SW 1271 (cell line): Measurements from ENCODE around the gene PCK1.

Source experiments
- DNase-seq, 2 experiments: peaks; one replicate each; lab custom pipeline; 2025; lab: John Stamatoyannopoulos, UW

Gene PCK1

GRCh38 chr20:57577679-57578475, 17.0 kb downstream of the PCK1 start:
- DNase-seq: no peak

- DNase-seq: no peak
Measured at GRCh38 chr20:57578476-57579165, 17.7 kb downstream of the PCK1 start.

DNA sequence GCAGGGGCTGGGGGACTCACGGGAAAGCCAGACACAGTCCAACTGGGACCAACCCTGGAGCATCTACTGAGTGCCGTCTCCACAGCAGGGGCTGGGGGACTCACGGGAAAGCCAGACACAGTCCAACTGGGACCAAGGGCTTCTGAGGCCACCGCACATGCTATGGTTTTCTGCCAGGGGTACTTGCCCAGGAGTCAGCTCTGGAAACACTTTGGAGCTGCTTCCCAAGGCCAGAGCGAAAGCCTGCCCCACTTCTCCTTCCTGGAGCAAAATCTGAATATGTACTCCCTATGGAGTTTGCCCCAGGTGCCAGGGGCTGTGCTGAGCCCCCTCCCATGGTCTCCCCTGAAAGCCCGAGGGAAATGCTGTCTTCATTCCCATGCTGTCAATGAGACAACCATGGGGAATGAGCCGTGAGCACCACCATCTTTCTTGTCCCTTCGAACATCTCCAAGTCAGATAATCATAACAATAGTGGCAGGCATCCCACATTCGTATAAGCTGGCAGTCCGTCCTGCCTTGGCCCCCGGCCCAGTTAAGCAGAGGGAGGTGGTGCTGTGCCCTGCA, 18.5 kb downstream of the PCK1 start:
- DNase-seq: no peak

GRCh38 chr20:57579898-57580447, 19.1 kb downstream of the PCK1 start:
- no peak for DNase-seq

- no peak for DNase-seq
Measured at GRCh38 chr20:57580478-57581201, 19.7 kb downstream of the PCK1 start.

GRCh38 chr20:57581202-57582028, 20.5 kb downstream of the PCK1 start:
- DNase-seq: no peak

DNA sequence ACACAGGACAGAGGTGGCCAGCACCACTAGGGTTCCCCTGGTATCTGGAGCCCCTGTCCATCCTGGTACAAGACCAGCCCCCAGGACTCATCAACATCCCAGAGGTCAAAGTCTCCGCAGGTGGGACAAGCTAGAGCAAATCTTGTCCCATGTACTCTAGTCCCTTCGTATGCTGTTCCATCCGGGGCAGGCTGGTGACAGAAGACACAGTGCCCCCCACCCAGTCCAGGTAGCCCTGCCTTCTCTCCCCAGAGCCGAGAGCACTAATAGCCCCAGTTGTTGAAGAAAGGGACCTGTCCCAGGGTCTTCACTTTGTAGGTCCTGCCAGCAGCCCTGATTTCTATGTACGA, 21.1 kb downstream of the PCK1 start:
- DNase-seq: no peak

DNA sequence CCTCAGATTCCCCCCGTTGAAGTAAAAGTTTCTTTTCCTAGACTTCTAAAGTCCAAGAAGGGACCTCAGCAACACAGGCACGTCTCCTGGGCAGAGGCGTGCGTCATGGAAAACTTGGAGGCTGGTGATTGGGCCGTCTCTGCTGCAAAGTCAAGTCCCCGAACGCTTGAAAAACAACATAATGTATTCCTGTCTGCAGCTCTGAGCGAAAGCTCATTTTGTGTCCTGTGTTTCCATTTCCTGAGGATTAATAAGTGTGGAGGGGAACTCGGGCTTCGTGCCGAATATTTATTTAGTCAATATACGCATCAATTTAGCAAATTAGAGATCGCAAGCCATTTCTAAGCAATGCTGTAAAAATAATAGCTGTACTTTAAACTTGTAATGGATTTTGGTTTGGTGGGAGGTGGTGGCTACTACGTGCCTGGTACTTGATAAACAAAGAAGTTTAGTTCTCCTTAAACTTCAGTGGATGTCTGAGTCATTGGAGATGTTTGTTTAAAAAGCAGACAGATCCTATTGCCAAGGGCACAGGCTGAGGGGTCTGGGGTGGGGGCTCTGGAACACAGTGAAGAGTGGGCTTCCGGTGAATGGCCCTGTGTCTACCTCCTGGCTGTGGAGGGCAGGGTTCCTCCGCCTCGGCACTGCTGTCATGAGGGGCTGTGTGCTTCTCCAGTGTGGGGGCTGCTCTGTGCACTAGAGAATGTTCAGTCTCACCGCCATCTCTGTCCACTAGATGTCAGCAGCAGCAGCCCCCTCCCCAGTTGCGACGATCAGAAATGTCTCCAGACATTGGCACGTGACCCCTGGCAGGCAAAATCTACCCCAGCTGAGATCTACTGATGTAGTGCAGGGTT, 21.8 kb downstream of the PCK1 start:
- DNase-seq: no peak

- no peak for DNase-seq
Measured at GRCh38 chr20:57583289-57584257, 22.7 kb downstream of the PCK1 start.

DNA sequence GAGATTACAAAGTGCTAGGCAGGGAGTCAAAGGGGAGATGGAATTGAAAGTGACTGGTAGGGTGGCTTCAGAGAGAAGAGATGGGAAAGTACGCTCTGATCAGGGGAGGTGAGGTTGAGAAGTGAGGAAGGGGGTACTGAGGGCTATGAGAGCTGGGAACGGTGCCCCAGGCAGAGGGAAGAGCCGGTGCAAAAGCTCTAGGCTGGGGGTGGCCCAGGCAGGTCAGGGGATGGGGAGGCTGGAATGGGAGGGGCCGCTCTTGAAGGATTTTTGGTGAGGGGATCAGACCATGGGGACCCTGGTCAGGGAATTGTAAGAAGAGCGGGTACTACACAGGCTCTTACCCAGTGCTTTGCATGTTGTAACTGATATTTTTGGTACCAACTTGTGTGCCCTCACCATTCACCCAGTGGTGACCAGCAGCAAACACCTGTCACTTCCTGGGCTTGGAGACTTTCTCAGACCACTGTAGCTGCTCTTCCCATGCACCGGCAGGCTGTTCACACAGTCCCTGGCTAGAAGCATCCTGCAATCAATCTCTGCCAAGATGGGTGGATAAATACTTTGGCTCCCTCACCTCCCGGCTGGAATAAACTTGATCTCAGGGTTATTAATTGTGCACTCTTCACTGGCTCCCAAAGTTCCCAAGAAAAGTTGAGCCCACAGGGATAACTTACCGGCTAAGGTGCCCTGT, 24.0 kb downstream of the PCK1 start:
- DNase-seq: no peak

GRCh38 chr20:57585466-57586213, 24.7 kb downstream of the PCK1 start:
- no peak for DNase-seq

DNA sequence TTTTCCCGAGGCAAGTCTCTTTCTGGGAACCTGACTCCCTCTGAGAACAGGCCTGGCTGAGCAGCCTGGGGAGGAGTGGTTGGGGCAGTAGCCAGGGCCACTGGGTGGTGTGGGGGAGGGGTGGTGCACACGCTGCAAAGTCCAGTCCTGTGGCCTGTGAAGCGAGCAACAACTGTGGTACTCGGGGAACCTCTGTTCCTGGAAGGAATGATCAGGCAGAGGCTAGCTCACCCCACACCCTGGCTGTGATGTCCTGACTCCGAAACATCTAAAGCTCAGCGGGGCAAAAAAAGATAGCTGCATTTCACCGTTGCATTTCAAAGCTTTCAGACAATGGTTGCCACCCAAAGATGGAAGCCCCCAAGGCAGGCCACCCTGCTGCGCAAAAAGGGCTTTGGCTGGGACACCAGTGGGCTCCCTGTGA, 25.5 kb downstream of the PCK1 start:
- no peak for DNase-seq

- no peak for DNase-seq
Measured at GRCh38 chr20:57586943-57587277, 26.0 kb downstream of the PCK1 start.

DNA sequence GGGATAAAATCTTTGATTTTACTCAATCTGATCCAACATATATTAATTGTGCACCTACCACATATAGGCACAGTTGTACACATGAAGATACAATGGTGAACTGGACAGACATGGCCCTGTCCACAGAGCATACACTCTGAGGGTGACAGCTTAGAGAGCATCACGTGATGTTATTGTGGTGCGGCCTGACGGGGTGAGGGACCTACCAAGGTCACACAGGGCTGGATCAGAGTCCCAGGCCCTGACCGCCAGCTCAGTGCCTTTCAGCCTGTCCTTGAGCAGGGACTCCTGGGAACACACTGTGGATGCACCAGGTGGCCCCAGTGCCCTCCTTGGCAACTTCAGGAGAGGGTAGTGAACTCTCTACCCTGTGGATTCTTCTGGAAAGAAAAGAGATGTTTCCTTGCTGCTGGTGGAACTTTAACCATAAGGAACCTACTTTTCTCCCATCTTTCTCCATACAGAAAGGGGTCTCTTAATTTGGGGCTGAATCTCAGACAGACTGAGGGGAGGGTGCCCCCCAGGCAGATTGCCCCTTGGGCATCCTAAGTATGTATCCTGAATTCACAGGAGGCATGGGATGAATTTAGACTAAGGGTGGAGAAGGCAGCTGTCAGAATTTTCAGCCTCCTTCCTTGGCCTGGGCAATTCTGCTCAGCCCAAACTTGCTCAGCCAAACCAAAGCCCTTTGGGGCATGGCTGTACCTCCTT, 26.5 kb downstream of the PCK1 start:
- no peak for DNase-seq

GRCh38 chr20:57587989-57588377, 27.1 kb downstream of the PCK1 start:
- no peak for DNase-seq

DNA sequence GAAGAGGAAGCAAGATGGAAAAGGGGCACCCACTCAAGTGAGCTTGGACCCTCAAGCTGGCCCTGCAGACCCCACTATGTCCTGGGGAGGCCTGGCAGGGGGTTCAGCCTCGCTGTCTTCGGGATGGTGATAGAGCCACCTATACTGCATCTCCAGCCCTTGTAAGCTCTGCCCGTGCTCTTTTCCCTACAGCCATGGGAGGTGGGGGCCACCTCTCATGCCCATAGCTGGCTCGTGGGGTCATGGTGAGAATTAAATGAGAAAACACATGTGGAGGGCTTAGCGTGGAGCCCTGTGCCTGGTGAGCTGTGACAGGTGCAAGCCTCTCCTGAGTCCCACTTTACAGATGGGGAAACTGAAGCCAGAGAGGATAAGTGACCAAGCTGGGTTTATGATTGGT, 27.7 kb downstream of the PCK1 start:
- no peak for DNase-seq

GRCh38 chr20:57589123-57589727, 28.3 kb downstream of the PCK1 start:
- no peak for DNase-seq
